Lung (tissue), 12 donors: ENCODE data around the gene GPRC5D. TPM values are rescaled to one million over a fixed set of nuclear protein-coding genes. Genes with fewer than 3 reads are reported as not detected.

Experiments
- ATAC-seq: fragments of 200-7000 bp; cut with Tn5 transposase; one replicate; pipeline ENCODE4 v1.9.1; 2020; ENCODE audit warnings: moderate number of reproducible peaks; ENCODE audit not compliant: insufficient read depth, low FRiP score
- DNase-seq, 3 donors: peaks; one replicate each; pipeline ENCODE4 v3.0.0-alpha.2; 2013 to 2017
- H3K27ac ChIP-seq, 2 donors: one replicate each; pipeline ENCODE4 v1.5.1; 2013; ENCODE audit warnings: mild to moderate bottlenecking in 2 of 2, moderate library complexity in 2 of 2, control low read depth in 1 of 2, inconsistent platforms in 1 of 2, low read depth in 1 of 2, low read length in 1 of 2
- H3K27me3 ChIP-seq, 3 donors: one replicate each; pipeline ENCODE4 v1.5.1; 2013; ENCODE audit warnings: low read length in 2 of 3; ENCODE audit not compliant: control insufficient read depth in 3 of 3, insufficient read depth in 3 of 3
- H3K36me3 ChIP-seq, 4 donors: one replicate each; pipeline ENCODE4 v1.5.1; 2013; ENCODE audit warnings: low read length in 4 of 4, mild to moderate bottlenecking in 1 of 4, moderate library complexity in 1 of 4; ENCODE audit not compliant: control insufficient read depth in 4 of 4, insufficient read depth in 4 of 4
- H3K4me1 ChIP-seq, 5 donors: one replicate each; pipeline ENCODE4 v1.5.1; 2013; ENCODE audit warnings: low read length in 5 of 5, mild to moderate bottlenecking in 2 of 5, moderate library complexity in 1 of 5; ENCODE audit not compliant: control insufficient read depth in 5 of 5, insufficient read depth in 5 of 5
- H3K4me3 ChIP-seq: one replicate; pipeline ENCODE4 v1.5.1; 2013; ENCODE audit warnings: mild to moderate bottlenecking, control low read depth, moderate library complexity
- H3K9ac ChIP-seq, 2 donors: one replicate each; pipeline ENCODE4 v1.5.1; 2013; ENCODE audit warnings: low read length in 2 of 2, control low read depth in 1 of 2; ENCODE audit not compliant: insufficient read depth in 1 of 2
- H3K9me3 ChIP-seq, 4 donors: one replicate each; pipeline ENCODE4 v1.5.1; 2013; ENCODE audit warnings: low read length in 3 of 4, mild to moderate bottlenecking in 1 of 4, moderate library complexity in 1 of 4; ENCODE audit not compliant: control insufficient read depth in 4 of 4, insufficient read depth in 3 of 4
- CTCF ChIP-seq: IDR thresholded peaks from 2 replicates; pipeline ENCODE4 v1.5.1; 2012; ENCODE audit warnings: mild to moderate bottlenecking; ENCODE audit errors: control extremely low read depth, extremely low read depth
- WGBS, 2 donors: extraction: QIAGEN DNeasy Blood & Tissue Kit; methylation state at CpG; one replicate each; pipeline ENCODE4 v1.1.7; 2013; 5-methylcytosine and 5-hydroxymethylcytosine counted together
- polyA plus RNA-seq, 2 donors: library from polyadenylated mRNA; stranded (reverse); fragments of 200-250 nt; gene quantifications; one replicate each; pipeline ENCODE4 v1.2.1, GENCODE V29; 2013
- total RNA-seq, 2 donors: library from RNA; depleted of rRNA in 1 of 2; stranded (reverse); fragments of >200 nt in 1 of 2; gene quantifications; one replicate each; pipeline ENCODE4 v1.2.1, GENCODE V29; 2014 to 2021
- donor health status: control.
- donor health status: control.
- donor health status: Bipolar disorder and iron deficiency.
- donor health status: healthy.
- donor health status: DM: yes; HTN: yes; CAD: no.

The GPRC5D gene
- total and polyA plus RNA-seq, 4 donors: 0.14 to 0.30 TPM; not detected in 2

- peaks cover 0 to 8% (median 0%) of the 10 kb centered on the region in 5 donors for H3K4me1 ChIP-seq
- no peak for DNase-seq
- H3K4me3 ChIP-seq: no peak overlapping the region
- no peak for TF ChIP-seq CTCF
- no peaks in the 10 kb centered on the region for H3K27me3 ChIP-seq
- WGBS, 2 donors: 97 to 99% methylated on average over 2 of the region's 2 CpGs
- ATAC-seq: no peak
- no peaks in the 10 kb centered on the region for H3K9me3 ChIP-seq
- no peak overlapping the region for H3K27ac ChIP-seq
- H3K9ac ChIP-seq: no peak overlapping the region
- peaks cover 26 to 40% (median 29%) of the 10 kb centered on the region in 4 donors for H3K36me3 ChIP-seq
These were observed 30.4 kb upstream of the GPRC5D start for GRCh38 chr12:12982331-12982730.

- Histone ChIP-seq H3K27me3 (no peaks in the 10 kb centered on the region), H3K4me3 (no peak overlapping the region), H3K4me1 (peaks cover 0 to 8% (median 2%) of the 10 kb centered on the region in 5 donors), H3K36me3 (peaks cover 16 to 30% (median 24%) of the 10 kb centered on the region in 4 donors), H3K27ac (no peak overlapping the region), H3K9me3 (no peaks in the 10 kb centered on the region), H3K9ac (no peak overlapping the region)
- WGBS, 2 donors: 69 to 76% methylated on average over 4 of the region's 4 CpGs
- DNase-seq (peak; percentile 36 to 77 (median 65)), ATAC-seq (peak; percentile 37)
- no peak for TF ChIP-seq CTCF
These were observed 27.8 kb upstream of the GPRC5D start for GRCh38 chr12:12979731-12980259.

GRCh38 chr12:12979126-12979525, 27.2 kb upstream of the GPRC5D start:
- peaks cover 21 to 37% (median 29%) of the 10 kb centered on the region in 4 donors for H3K36me3 ChIP-seq
- no peak for TF ChIP-seq CTCF
- DNase-seq: peak in 2 of 3 donors; percentile 47 to 53
- H3K9me3 ChIP-seq: peaks cover 0 to 2% (median 0%) of the 10 kb centered on the region in 4 donors
- WGBS, 2 donors: 79 to 89% methylated on average over 4 of the region's 4 CpGs
- peak overlapping the region in 1 of 2 donors; percentile 19 for H3K9ac ChIP-seq
- H3K4me3 ChIP-seq: no peak overlapping the region
- ATAC-seq: no peak
- no peaks in the 10 kb centered on the region for H3K27me3 ChIP-seq
- peaks cover 0 to 8% (median 2%) of the 10 kb centered on the region in 5 donors for H3K4me1 ChIP-seq
- peak overlapping the region in 1 of 2 donors; percentile 46 for H3K27ac ChIP-seq

GRCh38 chr12:12977231-12977630, 25.3 kb upstream of the GPRC5D start:
- WGBS, 2 donors: 95 to 96% methylated on average over 4 of the region's 4 CpGs
- H3K9me3 ChIP-seq: peaks cover 3 to 8% (median 5%) of the 10 kb centered on the region in 4 donors
- DNase-seq (no peak), ATAC-seq (no peak)
- H3K4me1 ChIP-seq: peaks cover 0 to 8% (median 2%) of the 10 kb centered on the region in 5 donors
- no peak overlapping the region for H3K4me3 ChIP-seq
- no peak overlapping the region for H3K9ac ChIP-seq
- H3K36me3 ChIP-seq: peaks cover 30 to 53% (median 45%) of the 10 kb centered on the region in 4 donors
- no peak overlapping the region for H3K27ac ChIP-seq
- H3K27me3 ChIP-seq: no peaks in the 10 kb centered on the region
- no peak for TF ChIP-seq CTCF
